GM12874 (cell line): ENCODE data around the gene NAA11.

Experiments used
- TF ChIP-seq, protein P1 (sequence below): IDR thresholded peaks from 2 replicates; pipeline ENCODE4 v1.5.1; 2011; ENCODE audit warnings: low read depth, mild to moderate bottlenecking, control low read depth, low read length, moderate library complexity; ENCODE audit not compliant: insufficient read depth

NAA11 gene

DNA sequence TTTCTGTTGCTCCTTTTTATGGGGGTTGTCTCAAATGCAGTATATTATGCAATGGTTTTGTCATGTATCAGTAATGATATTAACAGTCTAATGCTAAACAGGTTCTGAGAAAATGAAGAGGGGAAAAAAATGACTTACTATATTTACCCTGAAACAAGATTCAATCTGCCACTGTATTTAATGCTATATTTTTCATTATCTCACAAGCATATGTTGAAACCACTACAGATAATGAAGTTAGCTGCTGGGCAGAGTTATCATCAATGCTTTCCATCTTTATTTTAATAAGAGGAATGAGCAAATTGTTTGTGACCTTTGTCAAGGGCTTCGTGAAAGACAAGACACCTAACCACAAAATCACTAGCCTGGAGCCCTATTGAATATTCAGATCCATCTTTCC lies 32.6 kb upstream of the NAA11 start:
- TF ChIP-seq, protein P1, sequence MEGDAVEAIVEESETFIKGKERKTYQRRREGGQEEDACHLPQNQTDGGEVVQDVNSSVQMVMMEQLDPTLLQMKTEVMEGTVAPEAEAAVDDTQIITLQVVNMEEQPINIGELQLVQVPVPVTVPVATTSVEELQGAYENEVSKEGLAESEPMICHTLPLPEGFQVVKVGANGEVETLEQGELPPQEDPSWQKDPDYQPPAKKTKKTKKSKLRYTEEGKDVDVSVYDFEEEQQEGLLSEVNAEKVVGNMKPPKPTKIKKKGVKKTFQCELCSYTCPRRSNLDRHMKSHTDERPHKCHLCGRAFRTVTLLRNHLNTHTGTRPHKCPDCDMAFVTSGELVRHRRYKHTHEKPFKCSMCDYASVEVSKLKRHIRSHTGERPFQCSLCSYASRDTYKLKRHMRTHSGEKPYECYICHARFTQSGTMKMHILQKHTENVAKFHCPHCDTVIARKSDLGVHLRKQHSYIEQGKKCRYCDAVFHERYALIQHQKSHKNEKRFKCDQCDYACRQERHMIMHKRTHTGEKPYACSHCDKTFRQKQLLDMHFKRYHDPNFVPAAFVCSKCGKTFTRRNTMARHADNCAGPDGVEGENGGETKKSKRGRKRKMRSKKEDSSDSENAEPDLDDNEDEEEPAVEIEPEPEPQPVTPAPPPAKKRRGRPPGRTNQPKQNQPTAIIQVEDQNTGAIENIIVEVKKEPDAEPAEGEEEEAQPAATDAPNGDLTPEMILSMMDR: no peak

DNA sequence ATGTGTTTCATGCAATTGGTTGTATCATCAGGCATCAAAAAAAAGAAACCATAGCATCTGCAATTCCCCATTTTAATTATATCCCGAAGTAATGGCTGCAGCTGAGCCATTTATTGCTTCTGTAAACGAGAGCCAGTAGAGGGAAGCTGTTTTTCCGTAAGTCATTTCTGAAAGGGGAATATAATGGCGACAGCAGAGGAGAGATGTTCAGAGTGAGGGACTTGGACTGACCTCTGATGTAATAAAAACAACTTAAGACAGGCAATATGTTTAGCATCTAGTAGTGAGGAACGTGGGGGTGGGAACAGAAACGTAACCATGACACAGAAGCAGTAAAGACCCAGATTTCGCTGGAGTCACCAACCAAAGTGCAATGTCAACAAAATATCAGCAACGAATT lies 31.5 kb upstream of the NAA11 start:
- TF ChIP-seq, protein P1: no peak

- TF ChIP-seq, protein P1: no peak
These were observed 27.2 kb upstream of the NAA11 start for GRCh38 chr4:79353075-79353474.

- TF ChIP-seq, protein P1: no peak
These were observed 22.5 kb upstream of the NAA11 start for GRCh38 chr4:79348405-79348804.

DNA sequence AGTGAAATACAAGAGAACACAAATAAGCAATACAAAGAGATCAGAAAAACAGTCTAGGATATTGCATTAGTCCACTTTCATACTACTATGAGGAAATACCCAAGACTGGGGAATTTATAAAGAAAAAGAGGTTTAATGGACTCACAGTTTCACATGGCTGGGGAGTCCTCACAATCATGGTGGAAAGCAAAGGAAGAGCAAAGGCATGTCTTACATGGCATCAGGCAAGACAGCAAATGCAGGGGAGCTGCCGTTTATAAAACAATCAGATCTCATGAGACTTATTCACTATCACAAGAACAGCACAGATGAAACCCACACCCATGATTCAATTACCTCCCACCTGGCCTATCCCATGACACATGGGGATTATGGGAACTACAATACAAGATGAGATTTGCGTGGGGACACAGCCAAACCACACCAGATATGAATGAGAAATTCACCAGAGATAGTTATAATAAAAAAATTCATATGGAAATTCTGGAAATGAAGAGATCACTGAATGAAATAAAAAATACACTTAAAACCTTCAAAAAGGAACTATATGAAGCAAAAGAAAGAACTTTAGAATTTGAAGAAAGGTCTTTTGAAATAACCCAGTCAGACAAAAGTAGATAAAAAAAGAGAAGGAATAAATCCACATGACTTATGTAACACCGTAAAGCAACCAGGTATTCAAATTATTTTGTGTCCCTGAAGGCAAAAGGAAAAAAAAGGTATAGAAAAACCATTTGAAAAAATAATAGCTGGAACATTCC lies 16.2 kb upstream of the NAA11 start:
- TF ChIP-seq, protein P1: no peak

GRCh38 chr4:79340568-79340967 lies 14.7 kb upstream of the NAA11 start:
- TF ChIP-seq, protein P1: no peak

DNA sequence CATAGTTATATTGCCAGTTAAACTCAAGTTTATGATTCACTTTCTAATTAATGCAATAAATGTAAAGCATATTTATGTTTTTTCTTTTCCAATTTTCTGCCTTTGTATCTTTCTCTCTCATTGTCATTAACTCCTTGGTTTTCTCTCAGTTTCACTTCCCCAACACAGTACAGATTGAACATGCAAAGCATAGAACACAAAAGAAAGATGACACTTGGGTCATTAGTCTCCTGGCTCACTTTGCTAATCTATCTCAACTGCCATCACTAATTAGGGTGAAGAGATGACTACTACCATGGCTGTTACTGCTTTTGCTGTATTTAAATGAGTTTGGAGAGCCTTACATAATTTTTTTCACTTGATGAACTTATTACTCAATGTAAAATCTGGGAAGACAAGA lies 12.3 kb upstream of the NAA11 start:
- TF ChIP-seq, protein P1: no peak
